Right lobe of liver (tissue), 6 donors: ENCODE results near the gene SCGB3A1. TPM values are rescaled to one million over a fixed set of nuclear protein-coding genes. Genes with fewer than 3 reads are reported as not detected.

Experiments
- ATAC-seq, 4 donors: fragments of 200-7000 bp; cut with Tn5 transposase; one replicate each; pipeline ENCODE4 v1.9.1; 2020; ENCODE audit warnings: mild to moderate bottlenecking in 4 of 4, moderate library complexity in 4 of 4
- DNase-seq, 3 donors: peaks; one replicate each; pipeline ENCODE4 v3.0.0-alpha.2; 2020
- H3K27ac ChIP-seq, 3 donors: fragments of 200-600 bp; one replicate each; pipeline ENCODE4 v1.8.0; 2022
- H3K27me3 ChIP-seq, 2 donors: fragments of 200-600 bp; one replicate each; pipeline ENCODE4 v1.8.0; 2022
- H3K36me3 ChIP-seq, 4 donors: fragments of 200-600 bp; sonication (generic) in 1 of 4; one replicate each; pipeline versions ENCODE4 v1.5.1 to v1.8.0; 2017 to 2022; ENCODE audit warnings: control low read depth in 1 of 4
- H3K4me1 ChIP-seq, 4 donors: fragments of 200-600 bp; sonication (generic) in 1 of 4; one replicate each; pipeline versions ENCODE4 v1.5.1 to v1.8.0; 2017 to 2022; ENCODE audit warnings: control low read depth in 1 of 4
- H3K4me3 ChIP-seq, 3 donors: fragments of 200-600 bp; one replicate each; pipeline ENCODE4 v1.8.0; 2022
- H3K9me3 ChIP-seq, 4 donors: fragments of 200-600 bp; sonication (generic) in 1 of 4; one replicate each; pipeline versions ENCODE4 v1.5.1 to v1.8.0; 2017 to 2022; ENCODE audit warnings: control low read depth in 1 of 4
- POLR2A ChIP-seq: fragments of 450-650 bp; IDR thresholded peaks from one replicate; pipeline ENCODE4 v1.6.1; 2017; ENCODE audit warnings: antibody characterized with exemption, mild to moderate bottlenecking
- WGBS: methylation state at CpG from one replicate; pipeline ENCODE4 v1.1.6; 2018; ENCODE audit warnings: low coverage, low lambda C conversion rate; ENCODE audit not compliant: insufficient coverage; ENCODE audit errors: missing lambda C conversion rate; 5-methylcytosine and 5-hydroxymethylcytosine counted together
- intact Hi-C, 2 donors: fragments of 100-400 bp; cut with DNase I; formaldehyde crosslinking; loops; one replicate each; pipeline versions ENCODE4 v1.11.2 to v1.14.1; 2022
- total RNA-seq, 6 experiments: library from RNA; depleted of rRNA in 2 of 6; stranded (reverse); fragments of >200 nt in 2 of 6; fragmentation: NEBNext Ultra II Directional in 3 of 6; extraction: Animal tissue kit (Norgen Biotek cat#: 25700) in 3 of 6; gene quantifications; one replicate each; pipeline versions ENCODE4 v1.1.0 to v1.2.4, GENCODE V29; 2016 to 2023
- TF ChIP-seq, protein P1 (sequence below), 4 donors: fragments of 200-600 bp in 3 of 4; fragments of 450-650 bp in 1 of 4; IDR thresholded peaks; one replicate each; pipeline versions ENCODE4 v1.5.1 to v1.8.0; 2016 to 2022; ENCODE audit warnings: antibody characterized with exemption in 4 of 4, mild to moderate bottlenecking in 2 of 4
- donor health status: DM: no; HTN: yes; CAD: no.
- donor health status: DM: no; HTN: no; CAD: no.
- donor health status: DM: no; HTN: no; CAD: no.
- donor health status: DM: no; HTN: yes; CAD: no.
- donor health status: DM: no; HTN: yes; CAD: no.

SCGB3A1 gene
- total RNA-seq, 6 experiments from 2014 or later, result 0.57 to 3.3 TPM; not detected in 4

DNA sequence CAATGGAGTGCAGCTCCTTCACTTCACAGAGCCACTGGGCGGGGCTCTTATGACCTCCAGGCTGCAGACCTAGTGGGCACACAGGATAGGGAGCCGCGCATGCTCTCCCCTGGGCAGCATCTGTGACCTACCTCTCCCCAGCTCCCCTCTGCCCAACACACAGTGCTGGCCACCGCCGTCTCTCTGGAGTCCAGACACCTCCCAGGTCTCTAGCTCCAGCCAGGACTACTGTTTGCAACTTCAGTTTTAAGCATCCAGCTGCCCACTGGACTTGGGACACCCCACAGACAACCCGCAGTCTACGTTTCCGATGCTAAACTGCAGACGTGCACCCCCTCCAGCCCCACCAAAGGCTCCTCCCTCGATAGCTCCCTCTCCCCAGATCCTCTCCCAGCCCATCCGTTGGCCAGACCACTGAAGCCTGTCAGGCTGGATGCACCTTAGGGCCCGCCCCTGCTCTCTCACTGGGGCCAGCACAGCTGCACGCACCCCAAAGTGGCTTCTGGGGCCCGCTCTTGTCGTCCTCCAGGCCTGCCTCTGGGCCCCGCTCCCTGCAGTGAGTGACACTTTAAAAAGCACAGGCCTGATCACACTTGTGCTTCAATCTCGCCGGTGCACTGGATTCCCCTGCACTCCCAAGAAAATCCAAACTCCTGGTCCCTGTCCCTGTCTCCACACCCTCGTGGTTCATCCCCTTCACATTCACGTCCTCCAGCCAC is 46.8 kb upstream of the SCGB3A1 start:
- ATAC-seq (no peak), DNase-seq (peak in 2 of 3 donors; percentile 16 to 35)
- TF ChIP-seq, protein P1, sequence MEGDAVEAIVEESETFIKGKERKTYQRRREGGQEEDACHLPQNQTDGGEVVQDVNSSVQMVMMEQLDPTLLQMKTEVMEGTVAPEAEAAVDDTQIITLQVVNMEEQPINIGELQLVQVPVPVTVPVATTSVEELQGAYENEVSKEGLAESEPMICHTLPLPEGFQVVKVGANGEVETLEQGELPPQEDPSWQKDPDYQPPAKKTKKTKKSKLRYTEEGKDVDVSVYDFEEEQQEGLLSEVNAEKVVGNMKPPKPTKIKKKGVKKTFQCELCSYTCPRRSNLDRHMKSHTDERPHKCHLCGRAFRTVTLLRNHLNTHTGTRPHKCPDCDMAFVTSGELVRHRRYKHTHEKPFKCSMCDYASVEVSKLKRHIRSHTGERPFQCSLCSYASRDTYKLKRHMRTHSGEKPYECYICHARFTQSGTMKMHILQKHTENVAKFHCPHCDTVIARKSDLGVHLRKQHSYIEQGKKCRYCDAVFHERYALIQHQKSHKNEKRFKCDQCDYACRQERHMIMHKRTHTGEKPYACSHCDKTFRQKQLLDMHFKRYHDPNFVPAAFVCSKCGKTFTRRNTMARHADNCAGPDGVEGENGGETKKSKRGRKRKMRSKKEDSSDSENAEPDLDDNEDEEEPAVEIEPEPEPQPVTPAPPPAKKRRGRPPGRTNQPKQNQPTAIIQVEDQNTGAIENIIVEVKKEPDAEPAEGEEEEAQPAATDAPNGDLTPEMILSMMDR (IDR thresholded peaks at IDR 0.05), result no peak
- TF ChIP-seq POLR2A, result no peak
- H3K9me3 ChIP-seq, result no peaks in the 10 kb centered on the region
- H3K27me3 ChIP-seq, result no peaks in the 10 kb centered on the region
- WGBS, result 51% methylated on average over 12 of the region's 20 CpGs
- no peaks in the 10 kb centered on the region for H3K4me1 ChIP-seq
- intact Hi-C loops, result no loop called here
- H3K36me3 ChIP-seq, result no peaks in the 10 kb centered on the region
- H3K4me3 ChIP-seq, result no peak overlapping the region
- no peak overlapping the region for H3K27ac ChIP-seq

DNA sequence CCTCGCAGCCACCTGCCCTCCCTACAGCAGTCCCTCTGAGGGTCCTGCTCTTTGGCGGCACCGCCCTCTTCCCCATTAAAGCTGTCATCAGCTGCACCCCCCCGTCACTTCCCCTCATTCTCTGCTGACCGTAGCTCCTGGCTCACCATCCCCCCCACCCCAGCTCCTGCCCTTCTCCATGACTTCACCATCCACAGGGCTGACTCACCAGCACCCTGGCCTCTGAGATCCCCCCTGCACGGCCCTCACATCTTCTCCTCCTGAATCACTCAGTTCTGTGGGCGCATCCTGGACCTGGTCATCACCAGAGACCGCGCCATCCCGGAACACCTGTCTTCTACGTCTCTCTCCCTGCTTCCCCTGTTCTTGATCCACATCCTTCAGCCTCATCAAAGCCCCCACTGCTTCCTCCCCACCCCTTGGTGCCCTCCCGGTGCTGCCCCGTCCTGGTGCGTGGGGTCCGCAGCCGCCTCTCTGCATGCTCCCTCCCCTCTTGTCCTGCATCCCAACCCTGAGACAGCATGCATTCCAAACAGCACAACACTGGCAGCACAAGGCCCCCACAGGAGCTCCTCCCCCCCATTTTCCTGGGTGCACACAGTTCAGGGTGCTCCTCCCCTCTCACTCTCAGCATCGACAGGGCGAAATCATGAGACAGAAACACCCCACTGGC is 45.2 kb upstream of the SCGB3A1 start:
- H3K27ac ChIP-seq, result no peak overlapping the region
- H3K27me3 ChIP-seq, result no peaks in the 10 kb centered on the region
- H3K9me3 ChIP-seq, result no peaks in the 10 kb centered on the region
- peak in 2 of 4 donors; percentile 9 to 43 for ATAC-seq
- TF ChIP-seq, protein P1 (IDR thresholded peaks at IDR 0.05), result no peak
- no peak for TF ChIP-seq POLR2A
- H3K4me1 ChIP-seq, result no peaks in the 10 kb centered on the region
- no peak overlapping the region for H3K4me3 ChIP-seq
- DNase-seq, result peak in 2 of 3 donors; percentile 26 to 49
- intact Hi-C loops, result no loop called here
- H3K36me3 ChIP-seq, result no peaks in the 10 kb centered on the region
- WGBS, result 51% methylated on average over 17 of the region's 18 CpGs

GRCh38 chr5:180636016-180636402 is 44.7 kb upstream of the SCGB3A1 start:
- Histone ChIP-seq H3K4me3 (no peak overlapping the region), H3K4me1 (no peaks in the 10 kb centered on the region), H3K27ac (no peak overlapping the region), H3K27me3 (no peaks in the 10 kb centered on the region), H3K36me3 (no peaks in the 10 kb centered on the region), H3K9me3 (no peaks in the 10 kb centered on the region)
- intact Hi-C loops, result no loop called here
- peak in 1 of 3 donors; percentile 35 for DNase-seq
- WGBS, result 76% methylated on average over 8 of the region's 8 CpGs
- no peak for ATAC-seq
- TF ChIP-seq, protein P1 (IDR thresholded peaks at IDR 0.05), result no peak
- no peak for TF ChIP-seq POLR2A

DNA sequence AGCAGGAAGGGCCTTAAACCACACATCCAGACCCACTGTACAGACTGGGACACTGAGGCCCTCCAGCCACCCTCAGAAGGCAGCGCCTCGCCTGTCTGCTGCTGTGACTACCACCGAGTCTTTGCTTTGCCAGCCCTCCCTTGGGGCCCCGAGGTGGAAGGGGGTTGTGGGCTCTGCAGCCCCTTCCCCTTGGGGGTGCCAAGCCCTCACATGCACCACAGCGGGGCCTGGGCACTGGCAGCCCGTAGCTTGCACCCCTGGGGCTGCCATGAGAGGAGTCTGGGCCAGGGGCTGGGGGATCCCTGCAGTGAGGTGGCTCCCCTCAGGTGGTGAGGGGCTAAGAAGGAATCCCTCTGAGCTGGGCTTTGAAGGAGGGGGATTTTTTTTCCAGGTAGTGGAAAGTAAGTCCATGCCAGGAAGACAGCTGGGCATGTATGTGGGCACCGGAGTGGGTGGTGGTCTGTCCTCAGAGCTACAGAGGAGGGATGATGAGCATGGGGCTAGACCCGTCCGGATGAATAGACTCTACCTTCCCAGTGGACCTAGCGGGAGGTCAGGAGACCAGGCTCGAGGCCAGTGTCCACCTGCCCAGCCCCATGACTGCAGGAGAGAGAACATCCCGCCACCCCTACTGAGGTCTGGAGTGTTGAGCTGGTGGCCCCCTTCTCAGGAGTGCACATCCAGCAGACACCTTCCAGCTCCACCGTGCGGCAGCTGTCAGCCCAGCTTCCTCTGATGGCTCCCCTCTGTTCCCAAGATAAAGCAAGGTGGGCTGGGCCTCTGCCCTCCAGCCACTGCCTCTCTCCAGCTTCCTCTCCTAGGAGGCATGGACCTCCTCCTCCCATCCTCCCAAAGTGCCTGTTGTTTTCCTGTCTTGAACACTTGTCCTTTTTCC is 42.2 kb upstream of the SCGB3A1 start:
- H3K27ac ChIP-seq, result no peak overlapping the region
- H3K27me3 ChIP-seq, result no peaks in the 10 kb centered on the region
- TF ChIP-seq POLR2A, result no peak
- TF ChIP-seq, protein P1 (IDR thresholded peaks at IDR 0.05), result no peak
- peak in 1 of 4 donors; percentile 12 for ATAC-seq
- peak in 2 of 3 donors; percentile 14 to 26 for DNase-seq
- no peaks in the 10 kb centered on the region for H3K9me3 ChIP-seq
- intact Hi-C loops, result no loop called here
- 86% methylated on average over 2 of the region's 14 CpGs for WGBS
- H3K4me1 ChIP-seq, result no peaks in the 10 kb centered on the region
- no peaks in the 10 kb centered on the region for H3K36me3 ChIP-seq
- no peak overlapping the region for H3K4me3 ChIP-seq
